Raji (cell line): ENCODE data around the gene CDK17.

Experiments
- POLR2A ChIP-seq: IDR thresholded peaks from 2 replicates; pipeline ENCODE4 v1.6.1; 2011; ENCODE audit warnings: low read depth, low read length, control low read depth; ENCODE audit not compliant: insufficient read depth

Gene CDK17

GRCh38 chr12:96422192-96422591, 22.0 kb upstream of the CDK17 start:
- TF ChIP-seq POLR2A, result no peak

GRCh38 chr12:96421014-96421413, 20.8 kb upstream of the CDK17 start:
- TF ChIP-seq POLR2A, result no peak

- TF ChIP-seq POLR2A, result no peak
These were observed 20.1 kb upstream of the CDK17 start for GRCh38 chr12:96420277-96420835.

GRCh38 chr12:96419576-96420276, 19.5 kb upstream of the CDK17 start:
- TF ChIP-seq POLR2A, result no peak

- TF ChIP-seq POLR2A, result no peak
These were observed 16.0 kb upstream of the CDK17 start for GRCh38 chr12:96416033-96416799.

GRCh38 chr12:96414637-96415036, 14.4 kb upstream of the CDK17 start:
- no peak for TF ChIP-seq POLR2A

- TF ChIP-seq POLR2A, result no peak
These were observed 12.2 kb upstream of the CDK17 start for GRCh38 chr12:96412431-96412830.

GRCh38 chr12:96409731-96410130, 9.5 kb upstream of the CDK17 start:
- no peak for TF ChIP-seq POLR2A

- no peak for TF ChIP-seq POLR2A
These were observed 8.8 kb upstream of the CDK17 start for GRCh38 chr12:96408993-96409392.

GRCh38 chr12:96404696-96405095, 4.5 kb upstream of the CDK17 start:
- no peak for TF ChIP-seq POLR2A

GRCh38 chr12:96403870-96404269, 3.6 kb upstream of the CDK17 start:
- TF ChIP-seq POLR2A, result no peak

GRCh38 chr12:96402061-96402460, 1.8 kb upstream of the CDK17 start:
- no peak for TF ChIP-seq POLR2A

- TF ChIP-seq POLR2A, result no peak
These were observed 1.0 kb upstream of the CDK17 start for GRCh38 chr12:96401076-96401871.

GRCh38 chr12:96400631-96401075, 414 bp upstream of the CDK17 start:
- TF ChIP-seq POLR2A, result no peak
